ENCODE results near the gene S100B.

S100B gene

GRCh38 chr21:46555678-46556077 is 49.2 kb downstream of the S100B start:
- DNase-seq, result no peak
- TF ChIP-seq POLR2A (IDR thresholded peaks at IDR 0.05; ENCODE audit: low read length) (no peak), GATA1 (IDR thresholded peaks at IDR 0.05; ENCODE audit: low read depth, low read length) (no peak)

GRCh38 chr21:46555225-46555617 is 49.7 kb downstream of the S100B start:
- no peak for DNase-seq

GRCh38 chr21:46554431-46555224 is 50.3 kb downstream of the S100B start:
- DNase-seq, result no peak
- no peak for TF ChIP-seq POLR2A (IDR thresholded peaks at IDR 0.05; ENCODE audit: low read length)
- no peak for TF ChIP-seq GATA1 (IDR thresholded peaks at IDR 0.05; ENCODE audit: low read depth, low read length)

More at GRCh38 chr21:46555225-46555617, 49.7 kb downstream of the S100B start:
- no peak for TF ChIP-seq POLR2A (IDR thresholded peaks at IDR 0.05; ENCODE audit: low read length)
- TF ChIP-seq GATA1 (IDR thresholded peaks at IDR 0.05; ENCODE audit: low read depth, low read length), result no peak

- no peak for DNase-seq
Observed at GRCh38 chr21:46553993-46554392, 50.9 kb downstream of the S100B start.

GRCh38 chr21:46552865-46553379 is 52.0 kb downstream of the S100B start:
- DNase-seq, result no peak
- TF ChIP-seq GATA1 (IDR thresholded peaks at IDR 0.05; ENCODE audit: low read depth, low read length), result no peak
- TF ChIP-seq POLR2A (IDR thresholded peaks at IDR 0.05; ENCODE audit: low read length), result no peak

More at GRCh38 chr21:46553993-46554392, 50.9 kb downstream of the S100B start:
- no peak for TF ChIP-seq POLR2A (IDR thresholded peaks at IDR 0.05; ENCODE audit: low read length)
- TF ChIP-seq GATA1 (IDR thresholded peaks at IDR 0.05; ENCODE audit: low read depth, low read length), result no peak

- DNase-seq, result no peak
- TF ChIP-seq GATA1 (IDR thresholded peaks at IDR 0.05; ENCODE audit: low read depth, low read length) (no peak), POLR2A (IDR thresholded peaks at IDR 0.05; ENCODE audit: low read length) (no peak)
Observed at GRCh38 chr21:46552274-46552673, 52.6 kb downstream of the S100B start.

- no peak for TF ChIP-seq GATA1 (IDR thresholded peaks at IDR 0.05; ENCODE audit: low read depth, low read length)
- DNase-seq, result no peak
Observed at GRCh38 chr21:46551636-46552241, 53.1 kb downstream of the S100B start.

- TF ChIP-seq POLR2A (IDR thresholded peaks at IDR 0.05; ENCODE audit: low read length) (no peak), GATA1 (IDR thresholded peaks at IDR 0.05; ENCODE audit: low read depth, low read length) (no peak)
- no peak for DNase-seq
Observed at GRCh38 chr21:46550116-46550941, 54.6 kb downstream of the S100B start.

GRCh38 chr21:46549650-46550049 is 55.2 kb downstream of the S100B start:
- no peak for TF ChIP-seq POLR2A (IDR thresholded peaks at IDR 0.05; ENCODE audit: low read length)
- no peak for TF ChIP-seq GATA1 (IDR thresholded peaks at IDR 0.05; ENCODE audit: low read depth, low read length)
- no peak for DNase-seq

Data from erythroblast (primary cell).